Kidney (tissue), 14 donors: ENCODE data around the gene INPP5A. TPM values are rescaled to one million over a fixed set of nuclear protein-coding genes. Genes with fewer than 3 reads are reported as not detected.
A peak's percentile ranks its signal among the peaks of the same experiment; 100 is the strongest.

Experiments
- DNase-seq, 5 donors: peaks; one replicate each; pipeline ENCODE4 v3.0.0-alpha.2; 2013 to 2020
- FAIRE-seq: peaks from 2 replicates; lab custom pipeline; 2012; peaks lifted over from hg19 to GRCh38; lab: Jason Lieb, UNC
- H3K27ac ChIP-seq, 2 donors: one replicate each; pipeline ENCODE4 v1.7.0; 2013; ENCODE audit warnings: low read depth in 2 of 2, low read length in 2 of 2, inconsistent platforms in 1 of 2
- H3K27me3 ChIP-seq: one replicate; pipeline ENCODE4 v1.7.1; 2013; ENCODE audit warnings: low read length, inconsistent platforms; ENCODE audit not compliant: control insufficient read depth, insufficient read depth
- H3K36me3 ChIP-seq, 3 donors: one replicate each; pipeline versions ENCODE4 v1.7.0 to v1.7.1; 2013; ENCODE audit warnings: low read length in 3 of 3, control low read depth in 1 of 3, inconsistent platforms in 1 of 3; ENCODE audit not compliant: insufficient read depth in 3 of 3, control insufficient read depth in 2 of 3
- H3K4me1 ChIP-seq, 3 donors: one replicate each; pipeline versions ENCODE4 v1.7.0 to v1.7.1; 2013; ENCODE audit warnings: low read length in 3 of 3, inconsistent platforms in 1 of 3, low read depth in 1 of 3; ENCODE audit not compliant: control insufficient read depth in 2 of 3, insufficient read depth in 2 of 3
- H3K4me3 ChIP-seq, 3 donors: one replicate each; pipeline versions ENCODE4 v1.7.0 to v1.8.1; 2013; ENCODE audit warnings: low read length in 3 of 3, control low read depth in 1 of 3, inconsistent platforms in 1 of 3
- H3K9ac ChIP-seq, 3 donors: one replicate each; pipeline versions ENCODE4 v1.7.0 to v1.7.1; 2013; ENCODE audit warnings: low read length in 3 of 3, control low read depth in 1 of 3, inconsistent platforms in 1 of 3
- H3K9me3 ChIP-seq, 3 donors: one replicate each; pipeline versions ENCODE4 v1.7.0 to v1.7.1; 2013; ENCODE audit warnings: low read length in 3 of 3, control low read depth in 1 of 3, inconsistent platforms in 1 of 3; ENCODE audit not compliant: control insufficient read depth in 2 of 3, insufficient read depth in 1 of 3
- CTCF ChIP-seq: IDR thresholded peaks from 3 replicates; pipeline ENCODE4 v1.5.1; 2012; ENCODE audit warnings: mild to moderate bottlenecking, moderate library complexity, borderline replicate concordance; ENCODE audit not compliant: insufficient read depth; ENCODE audit errors: extremely low read depth
- intact Hi-C: fragments of 100-400 bp; cut with DNase I; formaldehyde crosslinking; loops from one replicate; pipeline ENCODE4 v1.11.1; 2022
- polyA plus RNA-seq: library from polyadenylated mRNA; stranded (reverse); fragments of 350-450 nt; fragmentation: Illumina TruSeq; extraction: RNeasy Lipid Tissue Mini Kit (QIAGEN cat#74804); gene quantifications from one replicate; pipeline ENCODE4 v1.2.3, GENCODE V29; 2014; ENCODE audit warnings: low read depth, low replicate concordance; ENCODE audit not compliant: insufficient read depth
- total RNA-seq: library from RNA; stranded (reverse); fragmentation: NEBNext Ultra II Directional; extraction: Animal tissue kit (Norgen Biotek cat#: 25700); gene quantifications from one replicate; pipeline ENCODE4 v1.2.1, GENCODE V29; 2021
- donor health status: control.
- donor health status: control.
- donor health status: control.
- donor health status: control.
- donor health status: control.
- donor health status: DM: yes; HTN: yes; CAD: no.
- donor health status: Normal renal cell carcinoma (clear cell type).

INPP5A gene
- total and polyA plus RNA-seq, 2 donors from 2014 or later = 20.8 to 40.3 TPM

GRCh38 chr10:132543916-132544743, 6.5 kb downstream of the INPP5A start:
- peak in 2 of 5 donors; percentile 39 to 71 for DNase-seq
- no peak for FAIRE-seq
- Histone ChIP-seq H3K9me3 (no peaks in the 10 kb centered on the region), H3K36me3 (no peaks in the 10 kb centered on the region), H3K27me3 (no peaks in the 10 kb centered on the region), H3K27ac (no peak overlapping the region), H3K4me3 (peak overlapping the region in 1 of 3 donors; percentile 35), H3K4me1 (peaks cover 0 to 49% (median 18%) of the 10 kb centered on the region in 3 donors), H3K9ac (peak overlapping the region in 1 of 3 donors; percentile 19)
- no peak for TF ChIP-seq CTCF
- intact Hi-C loops = no loop called here

- Histone ChIP-seq H3K9ac (peak overlapping the region in 1 of 3 donors; percentile 19), H3K27me3 (no peaks in the 10 kb centered on the region), H3K36me3 (no peaks in the 10 kb centered on the region), H3K4me3 (peak overlapping the region in 1 of 3 donors; percentile 35), H3K27ac (no peak overlapping the region), H3K4me1 (peaks cover 0 to 44% (median 18%) of the 10 kb centered on the region in 3 donors), H3K9me3 (no peaks in the 10 kb centered on the region)
- intact Hi-C loops = no loop called here
- DNase-seq = peak in 2 of 5 donors; percentile 41 to 82
- FAIRE-seq = no peak
- TF ChIP-seq CTCF = no peak
Measured at GRCh38 chr10:132544744-132545658, 7.4 kb downstream of the INPP5A start.

- H3K9ac ChIP-seq = no peak overlapping the region
- H3K4me3 ChIP-seq = no peak overlapping the region
- H3K27ac ChIP-seq = no peak overlapping the region
- intact Hi-C loops = no loop called here
- H3K4me1 ChIP-seq = peaks cover 0 to 41% (median 15%) of the 10 kb centered on the region in 3 donors
- FAIRE-seq (no peak), DNase-seq (peak in 2 of 5 donors; percentile 28 to 77)
- TF ChIP-seq CTCF = no peak
- H3K27me3 ChIP-seq = no peaks in the 10 kb centered on the region
- H3K36me3 ChIP-seq = no peaks in the 10 kb centered on the region
- H3K9me3 ChIP-seq = no peaks in the 10 kb centered on the region
Measured at GRCh38 chr10:132545659-132546367, 8.2 kb downstream of the INPP5A start.
